ENCODE data around the gene TUFM.
A peak's percentile ranks its signal among the peaks of the same experiment; 100 is the strongest.

GRCh38 chr16:28822520-28823290 is 23.4 kb downstream of the TUFM start, which contains the start of gene ATXN2L:
- TF ChIP-seq, protein P1, sequence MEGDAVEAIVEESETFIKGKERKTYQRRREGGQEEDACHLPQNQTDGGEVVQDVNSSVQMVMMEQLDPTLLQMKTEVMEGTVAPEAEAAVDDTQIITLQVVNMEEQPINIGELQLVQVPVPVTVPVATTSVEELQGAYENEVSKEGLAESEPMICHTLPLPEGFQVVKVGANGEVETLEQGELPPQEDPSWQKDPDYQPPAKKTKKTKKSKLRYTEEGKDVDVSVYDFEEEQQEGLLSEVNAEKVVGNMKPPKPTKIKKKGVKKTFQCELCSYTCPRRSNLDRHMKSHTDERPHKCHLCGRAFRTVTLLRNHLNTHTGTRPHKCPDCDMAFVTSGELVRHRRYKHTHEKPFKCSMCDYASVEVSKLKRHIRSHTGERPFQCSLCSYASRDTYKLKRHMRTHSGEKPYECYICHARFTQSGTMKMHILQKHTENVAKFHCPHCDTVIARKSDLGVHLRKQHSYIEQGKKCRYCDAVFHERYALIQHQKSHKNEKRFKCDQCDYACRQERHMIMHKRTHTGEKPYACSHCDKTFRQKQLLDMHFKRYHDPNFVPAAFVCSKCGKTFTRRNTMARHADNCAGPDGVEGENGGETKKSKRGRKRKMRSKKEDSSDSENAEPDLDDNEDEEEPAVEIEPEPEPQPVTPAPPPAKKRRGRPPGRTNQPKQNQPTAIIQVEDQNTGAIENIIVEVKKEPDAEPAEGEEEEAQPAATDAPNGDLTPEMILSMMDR (IDR thresholded peaks at IDR 0.05): no peak
- peak in 1 of 2 donors; percentile 77 for TF ChIP-seq POLR2A (IDR thresholded peaks at IDR 0.05)
- no peak for TF ChIP-seq EP300 (IDR thresholded peaks at IDR 0.05)
- peak in 2 of 3 donors; percentile 91 to 96 for TF ChIP-seq POLR2AphosphoS5 (IDR thresholded peaks at IDR 0.05)

All from suprapubic skin (tissue), 4 donors.